NOMO-1 (cell line): ENCODE results near the gene IBA57.
"Not testable (repeated sequence)": the region's sequence is repeated elsewhere in the genome, so short reads cannot be mapped to it uniquely, and the experiment has no call there.

ENCODE experiments used
- DNase-seq, 2 experiments: peaks; one replicate each; lab custom pipeline; 2025; ENCODE audit not compliant: unreplicated experiment in 2 of 2; lab: John Stamatoyannopoulos, UW

The IBA57 gene

DNA sequence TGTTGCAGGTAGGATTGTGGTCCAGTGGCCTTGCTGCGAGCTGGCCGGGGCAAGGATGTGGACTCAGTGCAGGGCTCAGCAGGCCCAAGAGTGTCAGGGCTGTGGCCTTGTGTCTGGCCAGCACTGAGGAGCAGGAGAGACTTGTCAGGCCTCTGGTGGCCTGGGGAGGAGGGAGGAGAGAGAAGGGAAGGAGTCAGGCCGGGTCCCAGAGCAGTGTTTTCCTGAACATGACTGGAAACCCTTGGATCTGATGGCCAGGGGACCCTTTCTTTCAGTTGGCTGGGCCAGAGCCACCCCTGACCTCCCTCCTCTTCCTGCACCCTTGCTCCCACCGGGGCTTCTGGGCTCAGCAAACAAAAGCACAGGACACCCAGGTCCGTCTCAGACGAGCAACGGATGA, 5.1 kb downstream of the IBA57 start:
- no peak for DNase-seq

DNA sequence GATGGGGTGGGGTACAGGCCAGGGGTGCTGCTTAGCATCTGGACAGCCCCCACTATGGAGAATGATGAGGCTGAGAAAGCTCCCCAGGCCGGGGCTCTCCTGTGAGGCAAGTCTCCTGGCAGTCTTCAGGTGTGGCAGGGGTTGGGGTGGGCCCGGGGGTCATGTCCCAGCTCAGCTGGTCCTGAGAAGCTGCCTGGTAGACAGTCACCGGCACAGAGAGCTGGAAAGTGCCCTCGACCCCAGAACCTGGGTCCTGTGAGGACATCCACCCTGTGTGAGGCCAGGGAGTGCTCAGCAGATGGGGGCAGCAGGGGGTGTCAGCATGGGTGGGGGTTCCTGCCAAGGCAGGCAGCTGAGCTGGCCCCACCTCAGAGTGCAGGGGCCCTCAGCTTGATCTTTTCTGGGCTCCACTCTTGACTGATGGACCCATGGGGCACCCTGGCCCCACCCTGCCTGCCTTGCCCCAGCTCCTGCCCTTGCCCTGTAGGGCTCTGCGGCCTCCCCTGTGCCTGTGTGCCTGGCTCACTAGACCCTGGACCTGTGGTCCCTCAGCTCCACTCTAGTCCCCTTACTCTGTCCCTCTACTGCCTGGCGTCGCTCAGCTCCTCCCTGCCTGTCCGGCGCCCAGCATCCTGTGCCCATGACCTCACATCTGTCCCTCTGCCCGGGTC, 5.8 kb downstream of the IBA57 start:
- DNase-seq, result no peak

DNA sequence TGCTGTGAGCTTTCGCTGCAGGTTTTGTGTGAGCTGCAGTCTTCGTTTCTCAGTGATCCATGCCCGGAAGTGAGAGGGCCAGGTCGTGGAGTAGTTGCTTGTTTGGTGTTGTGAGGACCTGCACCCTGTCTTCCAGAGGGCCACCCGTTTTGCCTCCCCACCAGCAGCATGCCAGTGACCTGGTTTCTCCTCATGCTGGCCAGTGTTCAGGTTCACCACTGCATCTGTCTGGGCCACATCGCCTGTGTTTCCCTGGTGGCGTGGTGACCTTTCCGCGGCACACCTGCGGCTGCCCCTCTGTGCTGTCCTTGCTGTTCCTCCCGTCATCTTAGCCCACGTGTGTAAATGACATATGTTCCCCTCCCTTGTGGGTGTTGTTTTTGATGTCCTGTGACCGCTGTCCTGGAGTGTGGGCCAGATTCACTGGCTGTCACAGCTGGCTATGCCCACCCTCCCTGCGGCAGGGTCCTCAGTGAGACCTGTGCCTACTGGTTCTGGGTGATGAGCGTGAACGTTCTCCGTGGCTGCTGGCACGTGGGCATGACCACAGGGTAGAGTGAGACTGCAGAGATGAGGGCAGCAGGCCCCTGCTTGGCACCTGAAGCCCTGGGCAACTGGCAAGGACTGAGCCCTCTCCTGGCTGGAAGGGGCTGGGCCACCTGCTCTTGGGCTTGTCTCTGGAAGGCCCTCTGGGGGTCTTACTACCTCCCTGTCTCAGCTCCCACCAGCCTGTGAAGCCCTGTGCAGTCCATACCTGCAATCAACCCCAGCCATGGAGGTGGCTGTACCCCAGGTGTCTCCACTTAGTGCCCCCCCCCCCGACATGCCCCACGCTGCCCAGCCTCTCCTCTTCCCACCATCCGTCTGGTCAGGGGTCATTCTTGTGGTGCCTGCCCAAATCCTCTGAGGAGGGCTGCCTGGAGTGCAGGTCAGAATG, 7.3 kb downstream of the IBA57 start:
- no peak for DNase-seq

DNA sequence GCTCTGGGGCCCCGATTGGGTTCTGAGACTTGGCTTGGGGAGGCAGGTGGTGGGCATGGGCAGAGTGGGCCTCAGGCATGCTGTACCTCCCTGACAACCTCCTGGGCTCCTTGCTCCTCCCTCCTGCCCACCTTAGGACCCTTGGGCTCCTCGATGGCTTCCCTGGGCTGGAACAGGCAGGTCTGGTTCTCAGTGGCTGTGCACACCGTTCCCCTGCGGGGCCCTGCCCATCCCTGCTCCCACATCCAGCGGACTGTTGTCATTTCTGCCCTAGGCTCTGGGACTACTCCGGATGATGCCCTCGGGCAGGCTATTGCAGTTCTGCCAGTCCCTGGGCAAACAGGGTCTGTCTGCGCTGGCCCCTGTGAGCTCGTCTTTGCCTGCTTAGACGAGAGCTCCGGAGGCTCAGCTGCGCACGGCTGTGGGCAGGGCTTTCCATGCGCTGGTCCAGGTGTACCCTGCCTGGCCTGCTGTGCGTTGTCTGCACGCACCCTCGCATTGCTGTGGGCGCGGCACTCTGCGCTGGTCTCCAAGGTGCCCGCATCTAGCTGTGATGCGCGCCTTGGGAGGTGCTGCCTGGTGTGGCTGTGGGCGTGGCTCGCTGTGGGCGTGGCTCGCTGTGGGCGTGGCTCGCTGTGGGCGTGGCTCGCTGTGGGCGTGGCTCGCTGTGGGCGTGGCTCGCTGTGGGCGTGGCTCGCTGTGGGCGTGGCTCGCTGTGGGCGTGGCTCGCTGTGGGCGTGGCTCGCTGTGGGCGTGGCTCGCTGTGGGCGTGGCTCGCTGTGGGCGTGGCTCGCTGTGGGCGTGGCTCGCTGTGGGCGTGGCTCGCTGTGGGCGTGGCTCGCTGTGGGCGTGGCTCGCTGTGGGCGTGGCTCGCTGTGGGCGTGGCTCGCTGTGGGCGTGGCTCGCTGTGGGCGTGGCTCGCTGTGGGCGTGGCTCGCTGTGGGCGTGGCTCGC, 8.2 kb downstream of the IBA57 start:
- not testable (repeated sequence) for DNase-seq

DNA sequence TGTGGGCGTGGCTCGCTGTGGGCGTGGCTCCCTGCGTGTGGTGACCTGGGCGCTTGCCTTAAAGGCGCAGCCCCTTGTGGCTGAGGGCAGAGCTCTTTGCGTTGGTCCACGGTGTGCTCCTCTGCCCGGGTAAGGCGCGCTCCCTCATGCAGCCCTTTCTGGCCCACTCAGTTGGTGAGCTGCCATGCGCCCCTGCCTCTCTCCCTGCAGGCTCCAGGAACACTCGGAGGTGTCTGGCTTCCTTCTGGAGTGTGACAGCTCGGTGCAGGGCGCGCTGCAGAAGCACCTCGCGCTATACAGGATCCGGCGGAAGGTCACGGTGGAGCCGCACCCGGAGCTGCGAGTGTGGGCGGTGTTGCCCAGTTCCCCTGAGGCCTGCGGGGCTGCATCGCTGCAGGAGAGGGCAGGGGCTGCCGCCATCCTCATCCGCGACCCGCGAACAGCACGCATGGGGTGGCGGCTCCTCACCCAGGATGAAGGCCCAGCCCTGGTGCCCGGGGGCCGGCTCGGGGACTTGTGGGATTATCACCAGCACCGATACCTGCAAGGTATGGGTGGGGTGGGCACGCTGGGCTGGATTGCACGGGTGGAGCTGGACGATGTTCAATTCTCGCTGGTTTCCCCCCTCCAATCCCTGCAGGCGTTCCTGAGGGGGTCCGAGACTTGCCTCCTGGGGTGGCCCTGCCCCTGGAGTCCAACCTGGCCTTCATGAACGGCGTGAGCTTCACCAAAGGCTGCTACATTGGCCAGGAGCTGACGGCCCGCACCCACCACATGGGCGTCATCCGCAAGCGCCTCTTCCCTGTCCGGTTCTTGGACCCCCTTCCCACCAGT, 9.1 kb downstream of the IBA57 start:
- DNase-seq, result no peak

DNA sequence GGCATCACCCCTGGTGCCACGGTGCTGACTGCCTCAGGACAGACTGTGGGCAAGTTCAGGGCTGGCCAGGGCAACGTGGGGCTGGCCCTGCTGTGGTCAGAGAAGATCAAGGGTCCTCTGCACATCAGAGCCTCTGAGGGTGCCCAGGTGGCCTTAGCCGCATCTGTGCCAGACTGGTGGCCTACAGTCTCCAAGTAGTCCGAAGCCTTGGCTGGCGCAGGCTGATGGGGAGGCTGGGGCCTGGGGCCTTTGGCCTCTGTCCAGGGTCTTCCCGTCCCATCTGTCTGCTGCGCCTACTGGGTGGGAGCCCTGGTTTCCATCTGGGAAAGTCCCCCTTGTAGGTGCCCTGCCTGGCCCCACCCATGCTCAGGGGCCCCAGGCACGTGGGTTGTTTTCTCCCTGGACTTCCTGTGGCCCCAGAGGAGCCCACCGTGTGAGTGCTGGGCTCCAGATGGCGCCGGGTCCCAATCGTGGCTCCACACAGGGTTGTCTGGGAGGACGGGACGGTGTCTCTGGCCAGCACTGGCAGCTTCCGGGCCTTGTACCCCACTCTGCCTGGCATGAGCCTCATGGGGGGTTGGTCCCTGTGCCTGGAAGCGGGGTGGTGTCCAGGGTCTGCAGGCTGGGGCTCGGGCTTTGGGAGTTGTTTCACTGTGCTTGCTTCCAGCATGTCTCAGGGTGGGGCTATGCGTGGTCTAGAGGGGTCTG, 9.9 kb downstream of the IBA57 start:
- DNase-seq, result no peak

DNA sequence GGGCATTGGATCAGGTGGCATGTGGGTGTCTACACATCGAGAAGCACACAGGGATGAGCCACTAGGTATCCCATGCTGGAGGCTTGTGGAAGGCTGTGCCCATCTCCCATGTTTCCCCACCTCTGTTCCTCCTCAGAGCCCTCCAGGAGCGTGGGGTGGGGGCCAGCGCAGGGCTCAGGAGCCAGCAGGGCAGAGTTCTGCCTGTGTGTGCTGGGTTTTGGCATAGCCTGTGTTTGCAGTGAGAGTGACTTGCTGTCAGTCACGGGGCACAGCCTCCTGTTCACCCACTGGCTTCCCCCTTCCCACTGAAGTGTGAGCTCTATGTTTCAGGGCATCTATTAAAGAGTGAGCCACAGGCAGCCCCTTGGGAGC, 10.4 kb downstream of the IBA57 start:
- DNase-seq, result no peak

DNA sequence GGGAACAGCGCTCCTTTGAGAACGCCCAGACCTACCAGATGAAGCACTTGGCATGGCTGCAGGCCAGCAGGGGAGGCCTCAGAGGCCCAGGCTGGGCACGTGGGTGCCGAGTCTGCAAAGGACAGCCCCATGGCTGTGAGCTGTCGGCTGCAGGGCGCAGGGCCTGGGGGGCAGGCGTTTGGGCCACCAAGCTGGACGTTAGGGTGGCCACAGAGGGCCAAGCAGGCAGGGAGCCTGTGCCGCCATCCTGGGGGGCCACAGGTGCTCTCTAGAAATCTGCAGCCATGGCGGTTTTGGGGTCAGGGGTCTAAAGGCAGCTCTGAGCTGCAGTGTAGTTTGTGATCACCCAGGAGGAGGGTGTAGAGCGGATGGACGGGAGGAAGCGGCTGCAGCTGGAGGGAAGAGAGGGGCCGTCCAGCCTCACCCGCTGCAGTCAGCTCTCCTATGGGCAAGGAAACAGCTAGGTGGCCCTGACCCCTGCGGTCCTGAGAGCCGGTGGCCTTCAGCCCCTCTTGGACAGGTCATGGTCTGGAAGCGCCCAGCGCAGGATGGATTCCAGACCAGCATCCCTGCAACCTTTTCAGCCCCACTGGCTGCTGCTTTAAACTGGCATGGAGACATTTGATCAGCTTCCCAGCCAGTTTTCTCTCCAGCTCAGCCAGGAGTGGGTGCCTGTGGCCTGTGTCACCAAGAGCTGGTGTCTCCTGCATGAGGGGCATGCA, 11.0 kb downstream of the IBA57 start:
- no peak for DNase-seq

DNA sequence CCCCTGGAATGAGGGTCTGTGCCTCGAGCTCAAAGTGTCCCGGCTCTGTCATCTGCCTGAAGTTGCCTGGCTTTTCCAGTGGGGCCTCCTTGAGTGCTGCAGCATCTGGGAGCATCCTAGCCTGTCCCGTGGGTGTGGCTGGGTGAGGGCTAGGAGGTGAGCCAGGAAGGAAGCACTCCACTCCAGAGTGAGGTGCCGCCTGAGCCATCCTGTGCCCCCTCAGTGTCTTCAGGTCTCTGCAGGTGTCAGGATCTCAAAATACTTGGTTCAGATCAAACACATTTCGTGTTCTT, 11.5 kb downstream of the IBA57 start:
- no peak for DNase-seq

DNA sequence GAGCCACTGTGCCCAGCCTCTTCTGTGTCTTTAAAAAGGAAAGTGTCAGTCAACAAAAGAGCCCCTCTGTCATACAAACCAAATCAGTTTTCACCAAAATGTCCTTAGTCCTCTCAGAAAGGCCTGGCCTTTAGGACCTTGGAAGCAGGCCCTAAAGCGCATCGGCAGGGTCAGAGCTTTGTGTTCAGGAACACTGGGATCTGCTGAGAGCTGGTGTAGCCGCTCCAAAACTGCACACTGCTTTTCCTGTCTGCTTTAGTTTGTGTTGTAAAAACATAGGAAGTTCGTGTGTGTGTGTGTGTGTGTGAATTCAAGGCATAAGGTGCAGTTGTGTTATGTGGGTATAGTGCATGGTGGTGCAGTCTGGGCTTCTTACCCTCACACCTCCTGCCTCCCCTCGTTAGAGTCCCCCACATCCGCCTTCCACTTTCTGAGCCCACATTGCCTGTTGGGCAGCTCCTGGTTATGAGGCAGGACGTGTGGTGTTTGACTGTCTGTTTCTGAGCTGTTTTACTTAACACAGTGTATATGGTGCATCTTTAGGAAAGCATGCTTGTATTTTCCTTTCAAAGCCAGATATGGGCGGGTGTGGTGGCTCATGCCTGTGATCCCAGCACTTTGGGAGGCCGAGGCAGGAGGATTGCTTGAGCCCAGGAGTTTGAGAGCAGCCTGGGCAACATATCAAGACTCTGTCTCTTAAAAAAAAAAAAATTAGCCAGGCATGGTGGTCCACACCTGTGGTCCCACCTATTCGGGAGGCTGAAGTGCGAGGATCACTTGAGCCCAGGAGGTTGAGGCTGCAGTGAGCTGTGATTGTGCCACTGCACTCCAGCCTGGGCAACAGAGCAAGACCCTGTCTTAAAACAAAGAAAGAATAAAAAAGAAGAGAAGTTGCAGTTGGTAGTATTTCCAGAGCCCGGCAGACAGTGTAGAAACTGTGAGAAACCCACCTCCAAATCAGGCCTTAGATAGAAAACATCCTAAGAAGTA, 12.4 kb downstream of the IBA57 start:
- no peak for DNase-seq

DNA sequence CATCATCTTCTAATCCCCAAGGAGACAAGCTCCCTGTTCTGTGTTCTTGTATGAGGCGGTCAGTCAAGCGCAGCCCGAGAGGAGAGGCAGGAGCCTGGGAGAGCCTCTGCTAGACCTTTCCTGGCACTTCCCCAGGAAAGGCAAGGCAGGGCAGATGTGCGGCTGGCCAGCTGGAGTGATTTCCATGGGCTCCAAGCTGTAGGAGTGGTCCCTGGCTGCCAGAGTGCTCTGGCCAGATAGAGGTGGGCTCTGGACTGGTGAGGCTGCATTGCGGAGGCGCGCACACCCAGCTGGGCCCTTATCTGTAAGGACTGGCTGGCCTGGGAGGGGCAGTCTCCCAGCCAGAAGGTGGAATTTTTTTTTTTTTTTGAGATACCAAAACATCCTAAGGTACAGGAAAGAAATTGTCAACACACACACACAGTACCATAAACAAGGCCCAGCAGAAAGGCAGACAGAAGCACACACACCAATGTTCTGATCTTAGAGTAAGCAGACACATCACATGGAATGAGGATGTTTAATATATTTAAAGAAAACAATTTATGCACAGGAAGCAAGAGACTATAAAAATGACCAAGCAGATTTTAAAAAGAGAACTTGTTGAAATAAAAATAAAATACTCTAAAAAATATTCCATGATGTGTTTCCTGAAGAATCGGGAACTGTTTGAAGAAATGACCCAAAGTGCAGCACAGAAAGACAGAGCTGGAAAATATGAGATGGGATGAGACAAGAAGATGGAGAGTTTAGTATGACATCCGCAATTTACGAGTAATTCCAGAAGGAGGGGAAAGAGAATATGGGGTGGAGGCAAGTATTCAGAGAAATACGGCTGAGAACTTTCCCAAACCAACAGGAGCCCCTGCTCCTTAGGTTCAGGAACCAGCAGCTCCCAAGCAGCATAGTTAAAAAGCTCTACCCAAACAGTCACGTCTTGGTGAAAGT, 13.4 kb downstream of the IBA57 start:
- DNase-seq, result no peak

DNA sequence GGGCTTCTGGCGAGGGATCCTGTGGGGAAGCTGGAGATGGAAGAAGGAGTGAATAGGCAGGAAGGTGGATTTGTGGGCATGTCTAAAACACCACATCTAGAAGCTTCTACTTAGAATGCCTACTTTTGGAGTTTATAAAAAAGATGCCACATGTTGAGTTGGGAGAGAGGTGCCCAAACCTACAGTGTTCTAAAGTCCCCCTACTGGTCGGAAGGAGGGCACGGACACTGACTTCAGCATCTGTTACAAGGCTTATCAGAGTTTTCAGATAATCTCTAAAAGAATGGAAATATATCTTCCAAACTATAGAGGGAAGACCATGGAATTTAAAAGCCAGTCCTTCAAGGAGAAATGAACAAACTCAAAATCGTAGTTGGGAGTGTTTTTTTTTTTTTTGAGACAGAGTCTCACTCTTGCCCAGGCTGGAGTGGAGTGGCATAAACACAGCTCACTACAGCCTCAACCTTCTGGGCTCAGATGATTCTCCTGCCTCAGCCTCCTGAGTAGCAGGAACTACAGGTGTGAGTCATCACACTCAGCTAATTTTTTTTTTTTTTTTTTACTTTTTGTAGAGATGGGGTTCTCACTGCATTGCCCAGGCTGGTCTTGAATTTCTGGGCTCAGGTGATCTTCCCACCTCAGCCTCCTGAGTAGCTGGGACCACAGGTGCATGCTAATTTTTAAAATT, 14.8 kb downstream of the IBA57 start:
- no peak for DNase-seq

DNA sequence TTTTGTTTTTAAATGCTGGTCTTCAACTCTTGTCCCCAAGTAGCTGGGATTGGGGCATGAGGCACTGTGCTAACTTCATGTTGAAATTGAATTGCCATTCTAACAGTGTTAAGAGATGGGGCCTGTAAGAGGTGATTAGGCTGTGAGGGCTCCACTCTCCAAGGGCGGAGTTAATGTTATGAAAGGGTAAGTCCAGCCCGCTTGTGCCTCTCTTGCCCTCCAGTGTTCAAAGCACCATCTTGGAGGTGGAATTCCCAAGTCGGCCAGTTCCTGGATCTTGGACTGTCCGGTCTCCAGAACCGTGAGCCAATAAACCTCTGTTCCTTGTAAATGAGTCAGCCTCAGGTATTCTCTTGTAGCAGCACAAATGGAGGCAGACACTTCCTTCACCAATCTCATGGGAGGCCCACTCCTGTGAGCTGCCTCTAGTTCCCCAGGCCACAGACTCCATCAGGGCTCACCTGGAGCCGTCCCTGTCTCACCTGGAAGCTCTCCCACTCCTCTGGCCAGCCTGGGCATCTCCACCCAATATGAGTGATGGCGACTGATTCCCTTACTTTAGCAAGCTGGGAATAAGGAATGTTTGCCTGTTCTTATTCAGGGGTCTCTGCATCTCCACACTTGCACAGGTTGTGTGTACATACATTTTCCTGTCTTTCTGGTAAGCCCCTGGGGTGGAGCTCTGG, 15.5 kb downstream of the IBA57 start:
- no peak for DNase-seq

DNA sequence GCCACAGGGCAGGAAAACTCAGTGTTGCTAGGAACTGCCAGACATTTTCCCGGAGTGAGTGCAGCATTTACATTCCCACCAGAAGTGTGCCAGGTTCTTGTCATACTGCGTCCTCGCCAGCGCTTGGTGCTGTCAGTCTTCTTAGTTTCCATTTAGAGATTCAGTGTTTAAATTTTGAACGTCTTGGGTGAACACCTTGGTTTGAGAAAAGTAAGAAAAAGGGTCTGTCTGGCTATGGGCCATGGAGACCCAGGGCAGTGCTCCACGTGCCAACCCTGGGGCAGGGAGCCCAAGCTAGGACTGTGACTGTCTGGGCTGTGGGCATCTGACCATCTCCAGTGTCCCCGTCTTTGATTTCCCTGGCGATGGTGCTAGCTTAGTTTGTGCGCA, 16.0 kb downstream of the IBA57 start:
- DNase-seq, result no peak

DNA sequence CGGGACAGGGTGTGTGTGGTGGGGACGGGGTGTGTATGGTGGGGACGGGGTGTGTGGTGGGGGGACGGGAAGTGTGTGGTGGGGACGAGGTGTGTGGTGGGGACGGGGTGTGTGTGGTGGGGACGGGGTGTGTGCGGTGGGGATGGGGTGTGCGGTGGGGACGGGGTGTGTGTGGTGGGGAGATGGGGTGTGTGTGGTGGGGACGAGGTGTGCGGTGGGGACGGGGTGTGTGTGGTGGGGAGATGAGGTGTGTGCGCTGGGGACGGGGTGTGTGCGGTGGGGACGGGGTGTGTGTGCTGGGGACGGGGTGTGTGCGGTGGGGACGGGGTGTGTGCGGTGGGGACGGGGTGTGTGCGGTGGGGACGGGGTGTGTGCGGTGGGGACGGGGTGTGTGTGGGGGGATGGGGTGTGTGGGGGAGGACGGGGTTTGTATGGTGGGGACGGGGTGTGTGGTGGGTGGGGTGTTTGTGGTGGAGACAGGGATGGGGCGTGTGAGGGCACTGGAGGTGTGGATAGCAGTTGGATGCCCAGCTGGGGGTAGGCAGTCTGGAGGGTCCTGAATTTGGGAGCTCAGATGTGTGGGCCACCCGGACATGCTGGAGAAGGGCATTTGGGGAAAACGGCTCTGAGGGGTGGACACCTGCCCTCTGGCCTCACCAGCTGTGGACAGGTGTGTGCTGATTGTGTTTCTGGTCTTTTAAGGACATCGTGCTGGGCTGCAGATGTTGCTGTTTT, 16.9 kb downstream of the IBA57 start:
- no peak for DNase-seq
